ENCODE results near the gene METRNL. TPM values are rescaled to one million over a fixed set of nuclear protein-coding genes. Genes with fewer than 3 reads are reported as not detected.
"Not testable (repeated sequence)": the region's sequence is repeated elsewhere in the genome, so short reads cannot be mapped to it uniquely, and the experiment has no call there.

Gene METRNL
- total RNA-seq, 6 experiments from 2014 or later, result 54.4 to 96.7 (median 90.9) TPM

- no peak for DNase-seq
- Mint-ChIP-seq H3K36me3 (ENCODE audit: low read depth) (peaks cover 13% of the 10 kb centered on the region), H3K4me1 (ENCODE audit: low read depth) (peaks cover 14% of the 10 kb centered on the region), H3K4me3 (no peak overlapping the region), H3K9me3 (peaks cover 7% of the 10 kb centered on the region), H3K27me3 (ENCODE audit: insufficient read depth) (peaks cover 20% of the 10 kb centered on the region), H3K27ac (no peak overlapping the region)
- no peak for TF ChIP-seq CTCF (IDR thresholded peaks at IDR 0.05)
Measured at GRCh38 chr17:83137523-83137922, 58.1 kb downstream of the METRNL start.

- peaks cover 22% of the 10 kb centered on the region for H3K36me3 Mint-ChIP-seq (ENCODE audit: low read depth)
- no peak for TF ChIP-seq CTCF (IDR thresholded peaks at IDR 0.05)
- H3K27me3 Mint-ChIP-seq (ENCODE audit: insufficient read depth), result peaks cover 21% of the 10 kb centered on the region
- H3K4me1 Mint-ChIP-seq (ENCODE audit: low read depth), result peaks cover under 1% of the 10 kb centered on the region
- H3K4me3 Mint-ChIP-seq, result no peak overlapping the region
- no peak overlapping the region for H3K27ac Mint-ChIP-seq
- DNase-seq, result no peak
- H3K9me3 Mint-ChIP-seq, result peaks cover 14% of the 10 kb centered on the region
Measured at GRCh38 chr17:83138820-83139219, 59.4 kb downstream of the METRNL start.

- H3K36me3 Mint-ChIP-seq (ENCODE audit: low read depth), result peaks cover 22% of the 10 kb centered on the region
- not testable (repeated sequence) for H3K27ac Mint-ChIP-seq; H3K4me3 Mint-ChIP-seq; H3K4me1 Mint-ChIP-seq (ENCODE audit: low read depth); DNase-seq
- peaks cover 24% of the 10 kb centered on the region for H3K27me3 Mint-ChIP-seq (ENCODE audit: insufficient read depth)
- peaks cover 14% of the 10 kb centered on the region for H3K9me3 Mint-ChIP-seq
Measured at GRCh38 chr17:83139541-83140248, 60.3 kb downstream of the METRNL start.

GRCh38 chr17:83140249-83140566, 60.8 kb downstream of the METRNL start:
- Mint-ChIP-seq H3K36me3 (ENCODE audit: low read depth) (peaks cover 22% of the 10 kb centered on the region), H3K27me3 (ENCODE audit: insufficient read depth) (peaks cover 24% of the 10 kb centered on the region), H3K9me3 (peaks cover 14% of the 10 kb centered on the region)
- not testable (repeated sequence) for DNase-seq; H3K4me1 Mint-ChIP-seq (ENCODE audit: low read depth); H3K4me3 Mint-ChIP-seq; H3K27ac Mint-ChIP-seq

GRCh38 chr17:83142619-83143018, 63.2 kb downstream of the METRNL start:
- no peak for TF ChIP-seq CTCF (IDR thresholded peaks at IDR 0.05)
- Mint-ChIP-seq H3K9me3 (peaks cover 14% of the 10 kb centered on the region), H3K4me1 (ENCODE audit: low read depth) (peaks cover 8% of the 10 kb centered on the region; the same call in 1 of the 2 replicates), H3K36me3 (ENCODE audit: low read depth) (peaks cover 22% of the 10 kb centered on the region), H3K4me3 (no peak overlapping the region), H3K27ac (no peak overlapping the region), H3K27me3 (ENCODE audit: insufficient read depth) (peaks cover 13% of the 10 kb centered on the region)
- no peak for DNase-seq

- Mint-ChIP-seq H3K27ac (no peak overlapping the region), H3K36me3 (ENCODE audit: low read depth) (peaks cover 22% of the 10 kb centered on the region), H3K27me3 (ENCODE audit: insufficient read depth) (peaks cover 10% of the 10 kb centered on the region), H3K9me3 (peaks cover 14% of the 10 kb centered on the region), H3K4me3 (no peak overlapping the region), H3K4me1 (ENCODE audit: low read depth) (peaks cover 8% of the 10 kb centered on the region; the same call in 1 of the 2 replicates)
- no peak for TF ChIP-seq CTCF (IDR thresholded peaks at IDR 0.05)
- DNase-seq, result no peak
Measured at GRCh38 chr17:83143817-83144231, 64.4 kb downstream of the METRNL start.

Other genes with a start within 250 kb of the METRNL start
- gene ZNF750, start 239.6 kb upstream of the METRNL start, total RNA-seq (2021; fragmentation: NEBNext Ultra II Directional; extraction: Animal tissue kit (Norgen Biotek cat#: 25700)), result not detected